B cell (primary cell): ENCODE data around the gene NUDT4. TPM values are rescaled to one million over a fixed set of nuclear protein-coding genes. Genes with fewer than 3 reads are reported as not detected.
"Not testable (repeated sequence)": the region's sequence is repeated elsewhere in the genome, so short reads cannot be mapped to it uniquely, and the experiment has no call there.

Experiments used
- ATAC-seq: fragments of 200-7000 bp; cut with Tn5 transposase; one replicate; pipeline ENCODE4 v1.10.0; 2021; ENCODE audit warnings: low read depth, mild to moderate bottlenecking, moderate number of reproducible peaks, moderate library complexity
- CTCF ChIA-PET: fragments of 350-600 bp; sonication (Branson Sonifier 250); formaldehyde crosslinking; loops from one replicate; lab custom pipeline; 2021; ENCODE audit warnings: antibody characterized with exemption, inconsistent platforms; lab: Charles Lee
- POLR2A ChIA-PET: fragments of 350-600 bp; sonication (Branson Sonifier 250); formaldehyde crosslinking; loops from one replicate; lab custom pipeline; 2021; ENCODE audit warnings: antibody characterized with exemption; lab: Charles Lee
- DNase-seq: peaks from one replicate; pipeline ENCODE4 v3.0.0; 2013
- H2AFZ ChIP-seq: 2 replicates; pipeline ENCODE4 v1.6.1; 2012; ENCODE audit warnings: mild to moderate bottlenecking, low read depth, low read length; ENCODE audit not compliant: insufficient read depth, poor library complexity, severe bottlenecking
- H3K27ac ChIP-seq, 2 donors: 1 replicate in 1 of 2; 2 replicates in 1 of 2; pipeline ENCODE4 v1.5.1; 2012 to 2013; ENCODE audit warnings: low read length in 2 of 2, mild to moderate bottlenecking in 2 of 2, moderate library complexity in 1 of 2
- H3K27me3 ChIP-seq, 4 experiments: fragments of 200-600 bp in 1 of 4; sonication (generic) in 1 of 4; replicated peaks in 1 of 4; 1 replicate in 2 of 4; 2 replicates in 2 of 4; pipeline versions ENCODE4 v1.6.1 to v1.7.0; 2013 to 2016; ENCODE audit warnings: low read length in 3 of 4, mild to moderate bottlenecking in 2 of 4, mixed read lengths in 1 of 4, moderate library complexity in 1 of 4; ENCODE audit not compliant: insufficient read depth in 4 of 4, control insufficient read depth in 3 of 4; ENCODE audit errors: control extremely low read depth in 1 of 4
- H3K36me3 ChIP-seq, 2 experiments: replicated peaks in 1 of 2; 1 replicate in 1 of 2; 2 replicates in 1 of 2; pipeline versions ENCODE4 v1.6.1 to v1.7.1; 2013; ENCODE audit warnings: low read length in 1 of 2; ENCODE audit not compliant: insufficient read depth in 2 of 2, control insufficient read depth in 1 of 2; ENCODE audit errors: control extremely low read depth in 1 of 2, extremely low read depth in 1 of 2
- H3K4me1 ChIP-seq, 2 donors: fragments of 200-600 bp in 1 of 2; sonication (generic) in 1 of 2; 1 replicate in 1 of 2; 2 replicates in 1 of 2; pipeline versions ENCODE4 v1.5.1 to v1.6.1; 2013 to 2017; ENCODE audit warnings: low read length in 2 of 2; ENCODE audit not compliant: control insufficient read depth in 2 of 2, insufficient read depth in 2 of 2
- H3K4me2 ChIP-seq: replicated peaks from 2 replicates; pipeline ENCODE3; 2012; ENCODE audit warnings: mild to moderate bottlenecking, low read depth, low read length; ENCODE audit not compliant: poor library complexity, severe bottlenecking
- H3K4me3 ChIP-seq, 5 experiments: fragments of 200-600 bp in 1 of 5; sonication (generic) in 1 of 5; 1 replicate in 3 of 5; 2 replicates in 2 of 5; pipeline versions ENCODE4 v1.5.1 to v1.7.0; 2011 to 2016; ENCODE audit warnings: low read length in 4 of 5, mild to moderate bottlenecking in 4 of 5, low read depth in 2 of 5, control low read depth in 1 of 5, moderate library complexity in 1 of 5; ENCODE audit not compliant: insufficient read depth in 1 of 5; ENCODE audit errors: control extremely low read depth in 1 of 5, extremely low read depth in 1 of 5
- H3K79me2 ChIP-seq: fragments of 200-600 bp; sonication (generic); one replicate; pipeline ENCODE4 v1.6.0; 2016; ENCODE audit warnings: low read length; ENCODE audit not compliant: control insufficient read depth, insufficient read depth
- H3K9ac ChIP-seq: fragments of 200-600 bp; sonication (generic); 2 replicates; pipeline ENCODE4 v1.6.1; 2017; ENCODE audit warnings: mild to moderate bottlenecking, low read length, moderate library complexity
- H3K9me3 ChIP-seq, 3 donors: one replicate each; pipeline versions ENCODE4 v1.6.1 to v1.7.1; 2013; ENCODE audit warnings: low read length in 2 of 3; ENCODE audit not compliant: control insufficient read depth in 2 of 3, insufficient read depth in 1 of 3; ENCODE audit errors: control extremely low read depth in 1 of 3
- H4K20me1 ChIP-seq: 2 replicates; pipeline ENCODE4 v1.6.0; 2012; ENCODE audit warnings: mild to moderate bottlenecking, low read length; ENCODE audit not compliant: insufficient read depth, control insufficient read depth, poor library complexity, severe bottlenecking
- H3K27ac Mint-ChIP-seq: one replicate; pipeline ENCODE4 v1.8.0; 2021; ENCODE audit warnings: mixed read lengths
- H3K27me3 Mint-ChIP-seq: one replicate; pipeline ENCODE4 v1.8.0; 2021; ENCODE audit warnings: mixed read lengths
- H3K4me1 Mint-ChIP-seq: one replicate; pipeline ENCODE4 v1.8.0; 2021; ENCODE audit warnings: mixed read lengths
- H3K4me3 Mint-ChIP-seq: one replicate; pipeline ENCODE4 v1.8.0; 2021; ENCODE audit warnings: mixed read lengths
- H3K9me3 Mint-ChIP-seq: one replicate; pipeline ENCODE4 v1.8.0; 2022; ENCODE audit warnings: mixed read lengths; ENCODE audit not compliant: insufficient read depth
- EZH2 ChIP-seq: IDR thresholded peaks from 2 replicates; pipeline ENCODE4 v1.6.1; 2012; ENCODE audit warnings: borderline replicate concordance, low read depth, mild to moderate bottlenecking, moderate library complexity, low read length; ENCODE audit not compliant: insufficient read depth, poor library complexity, severe bottlenecking
- WGBS: methylation state at CpG from one replicate; pipeline ENCODE4 v1.1.5; 2013; ENCODE audit warnings: missing lambda C conversion rate; ENCODE audit not compliant: insufficient coverage; 5-methylcytosine and 5-hydroxymethylcytosine counted together
- intact Hi-C: fragments of 100-400 bp; cut with micrococcal nuclease; formaldehyde crosslinking; loops from one replicate; pipeline ENCODE4 v1.10.0; 2022
- polyA plus RNA-seq: library from polyadenylated mRNA; depleted of rRNA; stranded (reverse); fragments of >200 nt; gene quantifications from 2 replicates; pipeline ENCODE4 v1.2.3, GENCODE V29; 2012
- total RNA-seq, 2 donors: library from RNA; stranded (reverse); fragments of 120-200 nt in 1 of 2; gene quantifications; 1 replicate in 1 of 2; 2 replicates in 1 of 2; pipeline versions ENCODE4 v1.2.3 to v1.2.4, GENCODE V29; 2013 to 2022

The NUDT4 gene
- total and polyA plus RNA-seq, 2 donors (not counting 1 experiment from before 2014, with no cell fraction given), result 18.3 to 56.8 TPM

DNA sequence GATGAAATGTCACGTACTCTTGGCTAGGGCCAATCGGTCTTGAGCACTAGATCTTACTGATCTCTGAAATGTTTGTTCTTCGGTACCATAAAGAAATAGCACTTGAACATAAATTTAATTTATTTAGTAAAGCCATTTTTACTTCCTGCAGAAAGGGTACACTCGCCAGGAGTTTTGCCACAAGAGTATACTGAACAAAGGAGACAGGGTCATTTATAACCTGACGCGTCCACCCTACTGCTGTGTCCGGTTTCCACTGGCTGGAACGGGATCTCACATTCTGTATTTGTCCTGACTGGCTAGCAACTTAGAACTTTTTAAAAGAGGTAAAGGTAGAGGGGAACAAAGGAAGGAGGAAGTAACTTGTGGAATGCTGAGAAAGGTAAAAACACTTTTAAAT lies 34.7 kb downstream of the NUDT4 start:
- peaks cover 60% of the 10 kb centered on the region for H3K79me2 ChIP-seq
- H4K20me1 ChIP-seq, result peaks cover 64% of the 10 kb centered on the region
- CTCF ChIA-PET, result interaction anchor here (0.8 to 1.8 kb wide), 5 partner anchors 9 to 689 kb away, joined by 3 to 7 read pairs (median 3); no protein-coding TSS in a partner anchor
- H3K36me3 ChIP-seq, result peaks cover 5 to 31% of the 10 kb centered on the region in 2 experiments
- H3K27me3 ChIP-seq, intact Hi-C loops, ATAC-seq, H3K27ac Mint-ChIP-seq, H3K27me3 Mint-ChIP-seq, H3K4me3 ChIP-seq, H3K4me3 Mint-ChIP-seq, DNase-seq, H3K4me2 ChIP-seq, H2AFZ ChIP-seq, H3K27ac ChIP-seq, POLR2A ChIA-PET, H3K9ac ChIP-seq, H3K9me3 Mint-ChIP-seq, H3K9me3 ChIP-seq: not testable (repeated sequence)
- H3K4me1 Mint-ChIP-seq, result peaks cover 47% of the 10 kb centered on the region
- WGBS, result 100% methylated on average over 1 of the region's 8 CpGs
- peaks cover 21 to 35% of the 10 kb centered on the region in 2 donors for H3K4me1 ChIP-seq

DNA sequence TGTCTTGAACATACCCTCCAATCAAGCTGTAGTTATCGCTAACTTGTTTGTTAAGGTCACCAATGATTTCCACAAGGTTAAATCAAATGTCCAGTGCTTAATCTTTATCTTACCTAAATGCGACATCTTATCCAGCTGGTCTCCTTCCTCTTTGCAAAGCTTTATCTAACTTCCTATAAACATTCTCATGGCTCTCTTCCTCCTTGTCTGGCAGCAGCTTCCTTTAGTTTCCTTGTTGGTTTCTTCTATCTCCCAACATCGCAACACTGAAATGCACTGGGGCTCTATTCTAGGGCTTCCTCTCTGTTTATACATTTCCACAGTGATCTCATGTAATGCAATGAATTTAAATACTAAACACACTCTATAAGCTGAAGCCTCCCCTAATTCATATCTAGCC lies 35.3 kb downstream of the NUDT4 start:
- DNase-seq (no peak), ATAC-seq (no peak)
- H3K27me3 ChIP-seq, result no peaks in the 10 kb centered on the region
- H3K9me3 Mint-ChIP-seq, result no peaks in the 10 kb centered on the region
- H3K36me3 ChIP-seq, result peaks cover 5 to 28% of the 10 kb centered on the region in 2 experiments
- H3K9ac ChIP-seq, result no peak overlapping the region
- no peaks in the 10 kb centered on the region for H3K9me3 ChIP-seq
- H3K4me2 ChIP-seq, result no peak overlapping the region
- peak overlapping the region in 1 of 2 donors; percentile 46 for H3K27ac ChIP-seq
- peaks cover 50% of the 10 kb centered on the region for H3K4me1 Mint-ChIP-seq
- peaks cover 21 to 35% of the 10 kb centered on the region in 2 donors for H3K4me1 ChIP-seq
- 85% methylated on average over 3 of the region's 3 CpGs for WGBS
- POLR2A ChIA-PET, result no interaction called here
- H3K27me3 Mint-ChIP-seq, result no peaks in the 10 kb centered on the region
- H3K4me3 ChIP-seq, result no peak overlapping the region
- peak overlapping the region; percentile 18 for H3K27ac Mint-ChIP-seq
- CTCF ChIA-PET, result interaction anchor here (0.8 to 1.8 kb wide), 5 partner anchors 8 to 688 kb away, joined by 3 to 7 read pairs (median 3); no protein-coding TSS in a partner anchor
- peaks cover 67% of the 10 kb centered on the region for H3K79me2 ChIP-seq
- intact Hi-C loops, result no loop called here
- H3K4me3 Mint-ChIP-seq, result no peak overlapping the region
- TF ChIP-seq EZH2, result no peak
- H4K20me1 ChIP-seq, result peaks cover 68% of the 10 kb centered on the region
- H2AFZ ChIP-seq, result no peak overlapping the region
